Fibroblast of lung (primary cell): ENCODE data around the gene NECTIN4. TPM values are rescaled to one million over a fixed set of nuclear protein-coding genes. Genes with fewer than 3 reads are reported as not detected.

ENCODE experiments used
- DNase-seq, 2 donors: peaks; one replicate each; pipeline versions ENCODE4 v3.0.0 to v3.0.0-alpha.2; 2010; ENCODE audit warnings: low read depth in 2 of 2
- H2AFZ ChIP-seq: 2 replicates; pipeline ENCODE4 v1.5.1; 2012; ENCODE audit warnings: low read length, control low read depth, inconsistent platforms
- H3K27ac ChIP-seq: 2 replicates; pipeline ENCODE4 v1.5.1; 2011; ENCODE audit warnings: low read length, control low read depth; ENCODE audit not compliant: insufficient read depth
- H3K27me3 ChIP-seq: 2 replicates; pipeline ENCODE4 v1.5.1; 2011; ENCODE audit warnings: mild to moderate bottlenecking, low read length; ENCODE audit not compliant: control insufficient read depth, insufficient read depth
- H3K36me3 ChIP-seq: 2 replicates; pipeline ENCODE4 v1.5.1; 2011; ENCODE audit warnings: low read length; ENCODE audit not compliant: control insufficient read depth, insufficient read depth
- H3K4me1 ChIP-seq: 2 replicates; pipeline ENCODE4 v1.5.1; 2011; ENCODE audit warnings: low read length; ENCODE audit not compliant: control insufficient read depth, insufficient read depth; ENCODE audit errors: extremely low read depth
- H3K4me2 ChIP-seq: 2 replicates; pipeline ENCODE4 v1.5.1; 2011; ENCODE audit warnings: low read length, control low read depth; ENCODE audit not compliant: insufficient read depth; ENCODE audit errors: extremely low read depth
- H3K4me3 ChIP-seq, 4 experiments: fragments of 200-600 bp in 1 of 4; sonication (generic) in 1 of 4; replicated peaks in 1 of 4; 2 replicates each; pipeline ENCODE4 v1.5.1; 2011 to 2016; ENCODE audit warnings: low read length in 4 of 4, low read depth in 3 of 4, mild to moderate bottlenecking in 3 of 4, control low read depth in 2 of 4, inconsistent platforms in 1 of 4, mixed read lengths in 1 of 4; ENCODE audit not compliant: insufficient read depth in 1 of 4; ENCODE audit errors: control extremely low read depth in 1 of 4
- H3K79me2 ChIP-seq: 2 replicates; pipeline ENCODE4 v1.5.1; 2012; ENCODE audit warnings: mild to moderate bottlenecking, low read length, inconsistent platforms; ENCODE audit not compliant: control insufficient read depth, insufficient read depth
- H3K9ac ChIP-seq: 2 replicates; pipeline ENCODE4 v1.5.1; 2011; ENCODE audit warnings: mild to moderate bottlenecking, low read length, control low read depth; ENCODE audit not compliant: insufficient read depth
- H3K9me3 ChIP-seq: 2 replicates; pipeline ENCODE4 v1.5.1; 2012; ENCODE audit warnings: low read depth, low read length; ENCODE audit not compliant: control insufficient read depth, insufficient read depth
- H4K20me1 ChIP-seq: 2 replicates; pipeline ENCODE4 v1.5.1; 2011; ENCODE audit warnings: low read length; ENCODE audit not compliant: control insufficient read depth, insufficient read depth; ENCODE audit errors: extremely low read depth
- EZH2 ChIP-seq: IDR thresholded peaks from 2 replicates; pipeline ENCODE4 v1.5.1; 2012; ENCODE audit warnings: low read length, control low read depth, mild to moderate bottlenecking; ENCODE audit errors: missing control alignments
- polyA plus RNA-seq, 2 donors: library from polyadenylated mRNA; depleted of rRNA in 1 of 2; stranded (reverse) in 1 of 2; unstranded in 1 of 2; fragments of >200 nt; gene quantifications; 2 replicates each; pipeline ENCODE4 v1.2.1, GENCODE V29; 2011 to 2012; ENCODE audit warnings: missing spikeins in 1 of 2
- total RNA-seq: library from RNA; depleted of rRNA; stranded (reverse); fragments of >200 nt; gene quantifications from 2 replicates; pipeline ENCODE4 v1.2.1, GENCODE V29; 2014
- TF ChIP-seq, protein P1 (sequence below), 2 donors: IDR thresholded peaks in 1 of 2; conservative IDR thresholded peaks in 1 of 2; 1 replicate in 1 of 2; 2 replicates in 1 of 2; pipeline ENCODE4 v1.5.1; 2011 to 2012; ENCODE audit warnings: low read length in 2 of 2, control low read depth in 1 of 2, inconsistent platforms in 1 of 2, low read depth in 1 of 2, mild to moderate bottlenecking in 1 of 2

Gene NECTIN4
- total and polyA plus RNA-seq, 2 donors (not counting 1 experiment from before 2014, with no cell fraction given): 0.16 to 0.33 TPM

DNA sequence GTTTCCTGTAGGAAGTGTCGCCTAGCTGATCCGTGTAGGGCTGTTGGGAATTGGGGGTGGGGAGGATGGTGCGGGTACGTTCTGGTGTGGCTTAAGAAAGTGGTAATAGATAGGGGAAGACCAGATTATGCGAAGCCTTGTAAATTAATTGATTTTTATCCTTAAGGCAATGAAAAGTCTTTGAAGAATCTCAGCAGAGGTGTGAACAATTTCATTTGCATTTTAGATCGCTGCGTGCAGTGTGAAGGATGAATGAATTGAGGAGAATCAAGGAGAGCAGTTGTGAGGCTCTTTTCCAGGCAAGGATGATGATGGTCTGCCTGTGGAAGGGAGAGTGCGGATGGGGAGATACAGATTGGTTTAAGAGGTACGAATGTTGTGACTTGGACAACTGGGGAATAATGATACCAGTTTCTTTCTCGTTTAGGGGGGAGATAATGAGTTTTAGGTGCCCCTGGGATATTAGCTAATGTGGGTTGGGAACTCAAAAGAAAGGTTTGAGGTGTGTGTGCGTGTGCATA is 43.9 kb upstream of the NECTIN4 start:
- Histone ChIP-seq H3K9me3 (no peaks in the 10 kb centered on the region), H3K4me3 (peak overlapping the region; percentile 84 to 99 (median 94)), H3K4me2 (peak overlapping the region; percentile 86), H2AFZ (peak overlapping the region; percentile 90), H3K9ac (peak overlapping the region; percentile 96), H3K27ac (peak overlapping the region; percentile 83), H3K4me1 (peaks cover 3% of the 10 kb centered on the region), H3K36me3 (peaks cover 9% of the 10 kb centered on the region), H3K79me2 (peaks cover 45% of the 10 kb centered on the region), H3K27me3 (no peaks in the 10 kb centered on the region), H4K20me1 (no peaks in the 10 kb centered on the region)
- TF ChIP-seq, protein P1, sequence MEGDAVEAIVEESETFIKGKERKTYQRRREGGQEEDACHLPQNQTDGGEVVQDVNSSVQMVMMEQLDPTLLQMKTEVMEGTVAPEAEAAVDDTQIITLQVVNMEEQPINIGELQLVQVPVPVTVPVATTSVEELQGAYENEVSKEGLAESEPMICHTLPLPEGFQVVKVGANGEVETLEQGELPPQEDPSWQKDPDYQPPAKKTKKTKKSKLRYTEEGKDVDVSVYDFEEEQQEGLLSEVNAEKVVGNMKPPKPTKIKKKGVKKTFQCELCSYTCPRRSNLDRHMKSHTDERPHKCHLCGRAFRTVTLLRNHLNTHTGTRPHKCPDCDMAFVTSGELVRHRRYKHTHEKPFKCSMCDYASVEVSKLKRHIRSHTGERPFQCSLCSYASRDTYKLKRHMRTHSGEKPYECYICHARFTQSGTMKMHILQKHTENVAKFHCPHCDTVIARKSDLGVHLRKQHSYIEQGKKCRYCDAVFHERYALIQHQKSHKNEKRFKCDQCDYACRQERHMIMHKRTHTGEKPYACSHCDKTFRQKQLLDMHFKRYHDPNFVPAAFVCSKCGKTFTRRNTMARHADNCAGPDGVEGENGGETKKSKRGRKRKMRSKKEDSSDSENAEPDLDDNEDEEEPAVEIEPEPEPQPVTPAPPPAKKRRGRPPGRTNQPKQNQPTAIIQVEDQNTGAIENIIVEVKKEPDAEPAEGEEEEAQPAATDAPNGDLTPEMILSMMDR (conservative IDR thresholded peaks at IDR 0.05 in 1 of 2, IDR thresholded peaks at IDR 0.05 in 1 of 2; ENCODE audit: low read depth in 1 of 2, low read length in 2 of 2): no peak
- no peak for TF ChIP-seq EZH2
- DNase-seq: no peak

DNA sequence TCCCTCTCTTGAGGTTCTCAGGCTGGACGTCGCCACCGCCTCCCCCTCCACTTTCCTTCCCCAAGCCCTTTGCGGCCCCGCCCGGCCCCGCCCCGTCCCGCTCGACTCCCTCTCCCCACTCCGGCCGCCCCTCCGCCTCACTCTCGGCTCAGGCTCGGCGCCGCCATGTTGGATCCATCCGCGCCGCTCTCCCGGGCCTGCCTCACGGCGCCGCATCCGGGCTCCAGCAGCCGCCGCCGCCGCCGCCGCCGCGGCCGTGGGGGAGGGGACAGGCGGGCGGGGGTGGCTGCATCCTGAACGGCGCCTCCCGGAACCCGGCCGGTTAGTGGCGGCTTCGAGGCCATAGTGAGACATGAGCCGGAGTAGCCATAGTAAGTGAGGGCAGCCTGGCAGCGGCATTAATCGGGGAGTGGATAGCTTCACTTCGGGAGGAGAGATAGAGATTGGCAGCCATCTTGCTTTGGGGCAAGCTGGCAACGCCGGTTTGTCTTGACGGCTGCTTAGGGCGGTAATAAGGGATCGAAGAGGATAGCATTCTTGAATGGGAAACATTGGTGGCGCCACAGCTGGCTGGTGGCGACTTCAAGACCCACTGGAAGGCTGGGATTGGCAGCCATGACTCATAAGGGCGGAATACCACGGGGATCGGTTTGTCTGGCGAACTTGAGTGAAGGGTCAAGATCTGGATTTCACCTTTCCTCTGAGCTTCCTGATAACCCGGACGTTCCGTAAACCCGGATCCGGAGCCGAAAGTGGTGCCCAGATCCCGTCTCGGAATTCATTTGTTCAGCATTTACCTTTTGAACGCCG is 43.3 kb upstream of the NECTIN4 start, which contains the start of gene DEDD:
Gene DEDD (minus strand): TSS at position 258 of the 810 bp plus-strand sequence. CDS start 8,205 bp downstream, outside the sequence.
- Histone ChIP-seq H3K9ac (peak within 1 kb of the TSS; percentile 96), H3K4me2 (peak within 1 kb of the TSS; percentile 86), H3K27ac (peak within 1 kb of the TSS; percentile 83), H3K27me3 (no peaks in the 10 kb centered on the region), H3K36me3 (peaks cover 12% of the 10 kb centered on the region), H3K4me3 (peak within 1 kb of the TSS; percentile 84 to 99 (median 94)), H3K79me2 (peaks cover 46% of the 10 kb centered on the region), H3K9me3 (no peaks in the 10 kb centered on the region), H2AFZ (peak within 1 kb of the TSS; percentile 90), H4K20me1 (no peaks in the 10 kb centered on the region), H3K4me1 (peaks cover 3% of the 10 kb centered on the region)
- TF ChIP-seq, protein P1 (conservative IDR thresholded peaks at IDR 0.05 in 1 of 2, IDR thresholded peaks at IDR 0.05 in 1 of 2; ENCODE audit: low read depth in 1 of 2, low read length in 2 of 2): no peak
- TF ChIP-seq EZH2: no peak
- peak; percentile 96 to 97 for DNase-seq

DNA sequence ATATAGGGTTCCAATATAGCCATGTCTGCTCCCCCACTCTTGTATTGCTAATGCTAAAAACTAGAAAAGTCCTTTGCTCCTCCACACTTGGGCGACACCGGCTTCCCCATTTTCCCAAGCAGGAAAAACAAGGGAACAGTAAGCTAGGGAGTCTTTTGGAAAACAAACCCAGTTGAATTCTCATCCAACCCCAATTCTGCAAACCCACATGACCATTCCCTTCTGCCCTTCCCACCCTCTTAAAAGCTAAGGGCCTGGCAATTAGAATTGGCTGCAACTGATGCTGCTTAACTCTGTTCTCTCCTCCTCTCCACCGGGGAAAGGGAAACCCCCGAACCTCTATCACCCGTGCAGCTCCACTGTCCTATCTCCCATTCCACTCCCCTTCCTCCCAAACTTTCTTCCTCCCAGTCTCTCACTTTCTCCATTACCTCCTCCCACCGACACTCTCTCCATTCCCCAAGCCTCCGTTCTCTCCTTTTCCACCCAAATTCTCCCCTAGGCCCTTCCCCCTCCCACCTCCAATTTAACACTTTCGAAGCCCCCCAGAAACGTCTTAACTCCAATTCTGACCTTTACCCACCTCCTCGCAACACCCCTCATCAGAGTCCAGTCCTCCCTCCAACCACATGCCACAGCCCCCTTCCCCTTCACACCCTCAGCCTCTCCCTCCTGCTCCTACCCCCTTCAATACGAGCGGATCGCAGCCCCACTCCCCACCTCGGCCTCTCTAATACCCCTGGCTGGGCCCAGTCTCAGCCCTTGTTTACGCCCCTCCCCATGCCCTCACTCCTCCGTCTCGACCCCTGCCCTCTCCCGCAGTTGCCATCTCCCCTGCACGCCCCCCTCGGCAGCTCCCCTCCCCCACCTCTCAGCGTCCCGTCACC is 42.4 kb upstream of the NECTIN4 start:
- peak overlapping the region; percentile 83 for H3K27ac ChIP-seq

More for the DNA sequence above, 42.4 kb upstream of the NECTIN4 start:
- no peaks in the 10 kb centered on the region for H4K20me1 ChIP-seq
- H3K79me2 ChIP-seq: peaks cover 52% of the 10 kb centered on the region
- H3K27me3 ChIP-seq: no peaks in the 10 kb centered on the region
- H3K9me3 ChIP-seq: no peaks in the 10 kb centered on the region
- peaks cover 12% of the 10 kb centered on the region for H3K36me3 ChIP-seq
- no peak for TF ChIP-seq EZH2
- TF ChIP-seq, protein P1 (conservative IDR thresholded peaks at IDR 0.05 in 1 of 2, IDR thresholded peaks at IDR 0.05 in 1 of 2; ENCODE audit: low read depth in 1 of 2, low read length in 2 of 2): no peak
- H3K4me2 ChIP-seq: peak overlapping the region; percentile 67
- peaks cover 3% of the 10 kb centered on the region for H3K4me1 ChIP-seq
- peak overlapping the region; percentile 84 to 96 (median 89) for H3K4me3 ChIP-seq
- H3K9ac ChIP-seq: peak overlapping the region; percentile 96
- H2AFZ ChIP-seq: peak overlapping the region; percentile 43
- peak; percentile 39 to 40 for DNase-seq
